ENCODE data around the gene AKAP5. TPM values are rescaled to one million over a fixed set of nuclear protein-coding genes. Genes with fewer than 3 reads are reported as not detected.
"Not testable (repeated sequence)": the region's sequence is repeated elsewhere in the genome, so short reads cannot be mapped to it uniquely, and the experiment has no call there.

AKAP5 gene
- total and polyA plus RNA-seq, 4 experiments from 2014 or later = 0.11 to 0.20 (median 0.14) TPM; not detected in 1

- H3K27ac Mint-ChIP-seq; H3K27me3 Mint-ChIP-seq; H3K9me3 ChIP-seq (ENCODE audit: control insufficient read depth in 1 of 2, low read length in 2 of 2); H3K9me3 Mint-ChIP-seq; DNase-seq; intact Hi-C loops (cut with micrococcal nuclease); H3K36me3 Mint-ChIP-seq; H3K27ac ChIP-seq (ENCODE audit: low read depth, low read length); H3K27me3 ChIP-seq (ENCODE audit: insufficient read depth, low read length); H3K4me3 ChIP-seq (ENCODE audit: low read length in 2 of 2): not testable (repeated sequence)
- ChIA-PET CTCF (ENCODE audit: partially characterized antibody) (interaction anchor here (3.3 kb wide), 1 partner anchor 88 kb away, joined by 16 read pairs; no protein-coding TSS in a partner anchor), POLR2A (ENCODE audit: partially characterized antibody) (interaction anchor here (1.4 to 1.9 kb wide), 2 partner anchors 13 to 16 kb away, joined by 4 to 6 read pairs; partner anchors contain the start of gene ZBTB1)
- H3K36me3 ChIP-seq (ENCODE audit: insufficient read depth, low read length) = peaks cover 13% of the 10 kb centered on the region
- peaks cover 39 to 59% (median 49%) of the 10 kb centered on the region in 4 donors for H3K4me1 Mint-ChIP-seq
- peaks cover 66% of the 10 kb centered on the region for H3K4me1 ChIP-seq (ENCODE audit: insufficient read depth, low read length)
- H3K4me3 Mint-ChIP-seq = peak overlapping the region in 1 of 8 donors; percentile 11
These were observed 52.4 kb downstream of the AKAP5 start for GRCh38 chr14:64517667-64518066.

GRCh38 chr14:64518229-64518628 lies 52.9 kb downstream of the AKAP5 start:
- CTCF ChIA-PET (ENCODE audit: partially characterized antibody) = interaction anchor here (0.6 to 1.4 kb wide), 2 partner anchors 9 to 147 kb away, joined by 3 to 4 read pairs; no protein-coding TSS in a partner anchor
- H3K36me3 Mint-ChIP-seq = peaks cover 0 to 4% of the 10 kb centered on the region in 2 donors
- peak overlapping the region in 1 of 7 donors; percentile 23 for H3K27ac Mint-ChIP-seq

GRCh38 chr14:64520699-64521098 lies 55.4 kb downstream of the AKAP5 start:
- peaks cover 22 to 37% (median 29%) of the 10 kb centered on the region in 4 donors for H3K4me1 Mint-ChIP-seq
- peaks cover 21% of the 10 kb centered on the region for H3K36me3 ChIP-seq (ENCODE audit: insufficient read depth, low read length)
- H3K9me3 ChIP-seq (ENCODE audit: control insufficient read depth in 1 of 2, low read length in 2 of 2) = no peaks in the 10 kb centered on the region
- no peak for DNase-seq
- H3K27ac Mint-ChIP-seq = no peak overlapping the region
- H3K9me3 Mint-ChIP-seq = no peaks in the 10 kb centered on the region
- H3K27me3 Mint-ChIP-seq = no peaks in the 10 kb centered on the region
- no peak overlapping the region for H3K4me3 Mint-ChIP-seq
- H3K4me3 ChIP-seq (ENCODE audit: low read length in 2 of 2) = no peak overlapping the region
- H3K36me3 Mint-ChIP-seq = peaks cover 0 to 8% of the 10 kb centered on the region in 2 donors
- H3K27me3 ChIP-seq (ENCODE audit: insufficient read depth, low read length) = no peaks in the 10 kb centered on the region
- intact Hi-C loops (cut with micrococcal nuclease) = no loop called here
- H3K4me1 ChIP-seq (ENCODE audit: insufficient read depth, low read length) = peaks cover 53% of the 10 kb centered on the region
- POLR2A ChIA-PET (ENCODE audit: partially characterized antibody) = interaction anchor here (0.9 to 2.9 kb wide), 2 partner anchors 10 to 16 kb away, joined by 3 to 12 read pairs; partner anchors contain the start of gene ZBTB1
- CTCF ChIA-PET (ENCODE audit: partially characterized antibody) = interaction anchor here (1.3 to 4.4 kb wide), 4 partner anchors 10 to 371 kb away, joined by 3 to 16 read pairs (median 6); no protein-coding TSS in a partner anchor
- no peak overlapping the region for H3K27ac ChIP-seq (ENCODE audit: low read depth, low read length)

More at GRCh38 chr14:64518229-64518628, 52.9 kb downstream of the AKAP5 start:
- H3K4me3 ChIP-seq (ENCODE audit: low read length in 2 of 2) = no peak overlapping the region
- intact Hi-C loops (cut with micrococcal nuclease) = no loop called here
- no peaks in the 10 kb centered on the region for H3K27me3 ChIP-seq (ENCODE audit: insufficient read depth, low read length)
- Mint-ChIP-seq H3K4me3 (peak overlapping the region in 1 of 8 donors; percentile 8), H3K9me3 (no peaks in the 10 kb centered on the region), H3K27me3 (no peaks in the 10 kb centered on the region), H3K4me1 (peaks cover 35 to 53% (median 45%) of the 10 kb centered on the region in 4 donors)
- no peak for DNase-seq
- peaks cover 66% of the 10 kb centered on the region for H3K4me1 ChIP-seq (ENCODE audit: insufficient read depth, low read length)
- no peaks in the 10 kb centered on the region for H3K9me3 ChIP-seq (ENCODE audit: control insufficient read depth in 1 of 2, low read length in 2 of 2)
- POLR2A ChIA-PET (ENCODE audit: partially characterized antibody) = interaction anchor here (0.6 to 1.9 kb wide), 3 partner anchors 13 to 179 kb away, joined by 3 to 6 read pairs (median 4); partner anchors contain the start of gene ZBTB1
- no peak overlapping the region for H3K27ac ChIP-seq (ENCODE audit: low read depth, low read length)
- peaks cover 18% of the 10 kb centered on the region for H3K36me3 ChIP-seq (ENCODE audit: insufficient read depth, low read length)

DNA sequence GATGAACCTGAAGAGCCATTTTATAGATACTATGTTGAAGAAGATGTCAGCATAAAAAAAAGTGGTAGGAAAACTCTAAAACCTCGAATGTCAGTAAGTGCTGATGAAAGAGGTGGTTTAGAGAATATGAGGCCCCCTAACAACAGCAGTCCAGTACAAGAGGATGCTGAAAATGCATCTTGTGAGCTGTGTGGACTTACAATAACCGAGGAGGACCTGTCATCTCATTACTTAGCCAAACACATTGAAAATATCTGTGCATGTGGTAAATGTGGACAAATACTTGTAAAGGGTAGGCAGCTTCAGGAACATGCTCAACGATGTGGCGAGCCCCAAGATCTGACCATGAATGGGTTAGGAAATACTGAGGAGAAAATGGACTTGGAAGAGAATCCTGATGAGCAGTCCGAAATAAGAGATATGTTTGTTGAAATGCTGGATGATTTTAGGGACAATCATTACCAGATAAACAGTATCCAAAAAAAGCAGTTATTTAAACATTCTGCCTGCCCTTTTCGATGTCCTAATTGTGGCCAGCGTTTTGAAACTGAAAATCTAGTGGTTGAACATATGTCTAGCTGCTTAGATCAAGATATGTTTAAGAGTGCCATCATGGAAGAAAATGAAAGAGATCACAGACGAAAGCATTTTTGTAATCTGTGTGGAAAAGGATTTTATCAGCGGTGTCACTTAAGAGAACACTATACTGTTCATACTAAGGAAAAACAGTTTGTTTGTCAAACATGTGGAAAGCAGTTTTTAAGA lies 57.5 kb downstream of the AKAP5 start:
- no peak for DNase-seq
- ChIA-PET POLR2A (ENCODE audit: partially characterized antibody) (interaction anchor here (1.3 to 2.9 kb wide), 2 partner anchors 14 to 18 kb away, joined by 3 to 12 read pairs; partner anchors contain the start of gene ZBTB1), CTCF (ENCODE audit: partially characterized antibody) (interaction anchor here (1.3 to 4.4 kb wide), 4 partner anchors 12 to 179 kb away, joined by 3 to 16 read pairs (median 4); no protein-coding TSS in a partner anchor)
- Histone ChIP-seq H3K27ac (ENCODE audit: low read depth, low read length) (no peak overlapping the region), H3K4me3 (ENCODE audit: low read length in 2 of 2) (no peak overlapping the region), H3K4me1 (ENCODE audit: insufficient read depth, low read length) (peaks cover 36% of the 10 kb centered on the region), H3K27me3 (ENCODE audit: insufficient read depth, low read length) (no peaks in the 10 kb centered on the region), H3K36me3 (ENCODE audit: insufficient read depth, low read length) (peaks cover 21% of the 10 kb centered on the region), H3K9me3 (ENCODE audit: control insufficient read depth in 1 of 2, low read length in 2 of 2) (no peaks in the 10 kb centered on the region)
- no peaks in the 10 kb centered on the region for H3K27me3 Mint-ChIP-seq
- intact Hi-C loops (cut with micrococcal nuclease) = no loop called here
- H3K4me3 Mint-ChIP-seq = no peak overlapping the region
- peaks cover 7 to 19% (median 15%) of the 10 kb centered on the region in 4 donors for H3K4me1 Mint-ChIP-seq
- H3K27ac Mint-ChIP-seq = no peak overlapping the region
- H3K36me3 Mint-ChIP-seq = peaks cover 10 to 16% of the 10 kb centered on the region in 2 donors
- H3K9me3 Mint-ChIP-seq = no peaks in the 10 kb centered on the region

Other genes with a start within 250 kb of the AKAP5 start
- gene ESR2, start 171.1 kb upstream of the AKAP5 start, total RNA-seq = not detected
- gene ESR2, start 171.1 kb upstream of the AKAP5 start, polyA plus RNA-seq = under 1 TPM; 0.12 to 0.59 TPM
- 10 to 100 TPM; 27.9 to 29.8 TPM for gene MTHFD1, start 77.1 kb upstream of the AKAP5 start, total RNA-seq
- gene MTHFD1, start 77.1 kb upstream of the AKAP5 start, polyA plus RNA-seq = 10 to 100 TPM; 42.2 to 48.3 TPM
- gene ZBTB25, start 38.3 kb downstream of the AKAP5 start, total RNA-seq = 10 to 100 TPM; 84.1 to 87.5 TPM
- gene ZBTB25, start 38.3 kb downstream of the AKAP5 start, polyA plus RNA-seq = 10 to 100 TPM; 34.0 to 36.7 TPM
- gene ZBTB1, start 39.3 kb downstream of the AKAP5 start, total RNA-seq = 100 to 1,000 TPM; 104 to 107 TPM
- 10 to 100 TPM; 49.7 to 86.5 TPM for gene ZBTB1, start 39.3 kb downstream of the AKAP5 start, polyA plus RNA-seq
- 1 to 10 TPM; 1.3 to 1.5 TPM for gene HSPA2, start 75.2 kb downstream of the AKAP5 start, total RNA-seq
- gene HSPA2, start 75.2 kb downstream of the AKAP5 start, polyA plus RNA-seq = under 1 TPM; 0.37 to 0.45 TPM
- gene PPP1R36, start 84.5 kb downstream of the AKAP5 start, total RNA-seq = not detected
- gene PPP1R36, start 84.5 kb downstream of the AKAP5 start, polyA plus RNA-seq = under 1 TPM in 1 of 2 donors, not detected in 1; 0.49 TPM
- gene PLEKHG3, start 238.9 kb downstream of the AKAP5 start, total RNA-seq = 10 to 100 TPM; 53.3 to 56.5 TPM
- 10 to 100 TPM; 10.8 to 62.6 TPM for gene PLEKHG3, start 238.9 kb downstream of the AKAP5 start, polyA plus RNA-seq

Measured in CD4-positive, alpha-beta memory T cell (primary cell).